ENCODE results near the gene RPSA.
"Not testable (repeated sequence)": the region's sequence is repeated elsewhere in the genome, so short reads cannot be mapped to it uniquely, and the experiment has no call there.

RPSA gene

GRCh38 chr3:39453134-39453533 is 46.6 kb downstream of the RPSA start:
- H3K27ac ChIP-seq (ENCODE audit: low read depth, low read length): no peak overlapping the region
- no peaks in the 10 kb centered on the region for H3K9me2 ChIP-seq (replicated peaks; ENCODE audit: control insufficient read depth, low read length)
- no peaks in the 10 kb centered on the region for H3K9me3 ChIP-seq (ENCODE audit: control insufficient read depth, insufficient read depth, low read length)
- H3F3A ChIP-seq (ENCODE audit: control insufficient read depth, insufficient read depth): no peaks in the 10 kb centered on the region
- no peaks in the 10 kb centered on the region for H3K36me3 ChIP-seq (ENCODE audit: control insufficient read depth, low read length)
- H3K4me2 ChIP-seq (ENCODE audit: low read length): no peak overlapping the region
- no peaks in the 10 kb centered on the region for H4K20me1 ChIP-seq (ENCODE audit: control insufficient read depth, insufficient read depth, low read depth, low read length)
- TF ChIP-seq EZH2phosphoT487 (IDR thresholded peaks at IDR 0.05; ENCODE audit: borderline replicate concordance, low read length) (no peak), CTCF (IDR thresholded peaks at IDR 0.05; ENCODE audit: low read depth, low read length, poor library complexity, severe bottlenecking) (no peak)
- H3K79me2 ChIP-seq (ENCODE audit: control insufficient read depth, low read length): no peaks in the 10 kb centered on the region
- no peaks in the 10 kb centered on the region for H3K4me1 ChIP-seq (ENCODE audit: control insufficient read depth, low read length)
- H3K27me3 ChIP-seq (ENCODE audit: control insufficient read depth, low read length): no peaks in the 10 kb centered on the region; the same call in 1 of the 2 replicates
- no peak overlapping the region for H3K4me3 ChIP-seq (ENCODE audit: low read length)

GRCh38 chr3:39453872-39454271 is 47.4 kb downstream of the RPSA start:
- H3K27ac ChIP-seq (ENCODE audit: low read depth, low read length); H3K36me3 ChIP-seq (ENCODE audit: control insufficient read depth, low read length); H3K9me3 ChIP-seq (ENCODE audit: control insufficient read depth, insufficient read depth, low read length); H3K79me2 ChIP-seq (ENCODE audit: control insufficient read depth, low read length); H3K4me1 ChIP-seq (ENCODE audit: control insufficient read depth, low read length); H3F3A ChIP-seq (ENCODE audit: control insufficient read depth, insufficient read depth); H3K27me3 ChIP-seq (ENCODE audit: control insufficient read depth, low read length); H3K4me2 ChIP-seq (ENCODE audit: low read length); H4K20me1 ChIP-seq (ENCODE audit: control insufficient read depth, insufficient read depth, low read depth, low read length); H3K4me3 ChIP-seq (ENCODE audit: low read length); H3K9me2 ChIP-seq (replicated peaks; ENCODE audit: control insufficient read depth, low read length): not testable (repeated sequence)

- Histone ChIP-seq H3K4me2 (ENCODE audit: low read length) (no peak overlapping the region), H3K36me3 (ENCODE audit: control insufficient read depth, low read length) (no peaks in the 10 kb centered on the region), H3K4me1 (ENCODE audit: control insufficient read depth, low read length) (no peaks in the 10 kb centered on the region), H3K4me3 (ENCODE audit: low read length) (no peak overlapping the region), H3F3A (ENCODE audit: control insufficient read depth, insufficient read depth) (no peaks in the 10 kb centered on the region), H3K27ac (ENCODE audit: low read depth, low read length) (no peak overlapping the region), H3K79me2 (ENCODE audit: control insufficient read depth, low read length) (no peaks in the 10 kb centered on the region), H3K9me3 (ENCODE audit: control insufficient read depth, insufficient read depth, low read length) (no peaks in the 10 kb centered on the region), H3K27me3 (ENCODE audit: control insufficient read depth, low read length) (no peaks in the 10 kb centered on the region), H4K20me1 (ENCODE audit: control insufficient read depth, insufficient read depth, low read depth, low read length) (no peaks in the 10 kb centered on the region), H3K9me2 (replicated peaks; ENCODE audit: control insufficient read depth, low read length) (no peaks in the 10 kb centered on the region)
- TF ChIP-seq CTCF (IDR thresholded peaks at IDR 0.05; ENCODE audit: low read depth, low read length, poor library complexity, severe bottlenecking) (no peak), EZH2phosphoT487 (IDR thresholded peaks at IDR 0.05; ENCODE audit: borderline replicate concordance, low read length) (no peak)
These were observed 48.2 kb downstream of the RPSA start for GRCh38 chr3:39454591-39455217.

- Histone ChIP-seq H3K36me3 (ENCODE audit: control insufficient read depth, low read length) (no peaks in the 10 kb centered on the region), H4K20me1 (ENCODE audit: control insufficient read depth, insufficient read depth, low read depth, low read length) (no peaks in the 10 kb centered on the region), H3K27me3 (ENCODE audit: control insufficient read depth, low read length) (no peaks in the 10 kb centered on the region), H3K9me2 (replicated peaks; ENCODE audit: control insufficient read depth, low read length) (no peaks in the 10 kb centered on the region), H3K4me1 (ENCODE audit: control insufficient read depth, low read length) (no peaks in the 10 kb centered on the region), H3K4me3 (ENCODE audit: low read length) (no peak overlapping the region), H3K79me2 (ENCODE audit: control insufficient read depth, low read length) (no peaks in the 10 kb centered on the region), H3F3A (ENCODE audit: control insufficient read depth, insufficient read depth) (no peaks in the 10 kb centered on the region), H3K4me2 (ENCODE audit: low read length) (no peak overlapping the region), H3K9me3 (ENCODE audit: control insufficient read depth, insufficient read depth, low read length) (no peaks in the 10 kb centered on the region), H3K27ac (ENCODE audit: low read depth, low read length) (no peak overlapping the region)
- TF ChIP-seq EZH2phosphoT487 (IDR thresholded peaks at IDR 0.05; ENCODE audit: borderline replicate concordance, low read length) (no peak), CTCF (IDR thresholded peaks at IDR 0.05; ENCODE audit: low read depth, low read length, poor library complexity, severe bottlenecking) (no peak)
These were observed 49.6 kb downstream of the RPSA start for GRCh38 chr3:39456159-39456558.

All from DOHH2 (cell line).